Astrocyte of the spinal cord (primary cell): ENCODE results near the gene ZNF2.
A peak's percentile ranks its signal among the peaks of the same experiment; 100 is the strongest.

Experiments used
- DNase-seq: peaks from one replicate; pipeline ENCODE4 v3.0.0; 2011; ENCODE audit warnings: low read depth, low spot score
- H3K4me3 ChIP-seq: 2 replicates; pipeline ENCODE4 v1.5.1; 2011; ENCODE audit warnings: low read depth, mild to moderate bottlenecking, low read length, moderate library complexity
- CTCF ChIP-seq: IDR thresholded peaks from 2 replicates; pipeline ENCODE4 v1.5.1; 2012; ENCODE audit warnings: low read depth, mild to moderate bottlenecking, low read length, inconsistent platforms
- in situ Hi-C: cut with HindIII; loops from 2 replicates; pipeline ENCODE4 v1.10.0; 2017; ENCODE audit warnings: low sequenced_read_pairs

Gene ZNF2

DNA sequence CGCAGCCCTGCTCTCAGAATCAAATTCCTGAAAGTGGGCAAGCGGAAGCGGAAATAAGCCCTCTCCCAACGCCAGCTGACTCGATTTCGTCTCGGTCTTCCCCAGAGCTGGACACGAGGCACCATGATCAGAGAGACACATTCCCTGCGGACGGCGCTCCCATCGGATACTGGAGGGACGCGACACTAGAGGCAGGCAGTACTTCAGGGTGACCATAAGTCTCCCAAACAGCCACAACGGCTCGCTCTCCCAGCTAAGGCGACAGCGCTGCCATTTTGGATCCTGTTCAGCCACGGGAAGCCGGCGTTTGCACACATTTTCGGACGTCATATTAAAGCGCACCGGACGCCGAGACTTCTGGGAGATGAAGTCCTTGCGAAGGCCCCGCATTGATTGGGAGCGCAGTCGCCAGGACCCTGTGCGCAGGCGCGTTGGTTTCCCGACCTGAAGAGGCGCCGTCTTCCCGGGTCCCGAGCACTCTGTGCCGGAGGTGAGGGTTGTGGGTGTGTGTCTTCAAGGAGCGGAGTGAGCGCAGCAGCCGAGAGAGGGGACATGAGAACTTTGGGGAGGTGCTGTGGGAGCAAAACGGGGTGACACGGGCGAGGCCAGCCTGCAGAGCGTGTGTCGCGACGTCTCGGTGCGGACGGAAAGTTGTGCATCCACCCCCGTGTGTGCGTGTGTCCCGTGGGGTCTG, at the start of gene ZNF2:
Gene ZNF2 (plus strand): TSS at position 439 of the 694 bp plus-strand sequence. CDS start 10,418 bp downstream, outside the sequence.
- DNase-seq: peak; percentile 98
- no peak for TF ChIP-seq CTCF
- in situ Hi-C loops: no loop called here
- H3K4me3 ChIP-seq: peak within 1 kb of the TSS; percentile 89

GRCh38 chr2:95121093-95121406, 44.6 kb upstream of the ZNF2 start:
- TF ChIP-seq CTCF: no peak
- H3K4me3 ChIP-seq: peak overlapping the region; percentile 99
- no peak for DNase-seq
- in situ Hi-C loops: no loop called here

DNA sequence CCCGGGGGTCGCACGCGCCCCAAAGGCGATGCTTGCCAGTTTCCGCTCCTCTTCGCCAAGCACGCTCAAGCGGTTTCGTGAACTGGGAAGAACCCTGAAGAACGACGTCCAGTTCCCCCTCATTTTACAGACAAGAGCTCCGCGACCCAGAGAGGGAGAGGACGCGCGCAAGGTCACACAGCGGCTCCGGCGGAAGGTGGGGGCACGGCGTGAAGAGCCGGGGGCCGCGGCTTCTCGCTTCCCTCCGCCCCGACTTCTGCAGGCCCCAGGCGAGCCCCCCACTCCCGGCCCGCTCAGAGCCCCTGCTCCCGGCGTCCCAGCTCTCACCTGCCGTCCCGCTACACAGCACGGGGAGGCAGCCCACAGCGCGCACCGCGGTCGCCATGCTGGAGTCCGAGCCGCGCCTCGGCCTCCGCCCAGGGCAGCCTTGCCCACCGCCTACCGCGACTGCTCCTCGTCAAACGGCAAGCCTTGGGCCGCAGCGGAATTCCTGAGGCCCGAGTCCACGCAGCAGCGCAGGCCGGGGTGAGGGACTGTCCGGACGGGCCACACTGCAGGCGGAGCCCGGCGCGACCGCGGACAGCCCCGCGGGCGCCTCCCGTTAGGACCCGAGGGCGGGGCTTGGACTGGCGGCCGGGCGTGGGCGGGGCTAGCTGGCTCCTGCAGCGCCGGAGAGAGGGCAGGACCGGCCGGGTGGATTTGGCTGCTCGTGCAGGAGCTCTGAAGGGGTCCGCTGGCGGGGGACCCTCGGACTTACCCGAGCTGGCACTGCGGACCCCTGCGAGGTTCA, 44.0 kb upstream of the ZNF2 start, which contains the start of gene MRPS5:
Gene MRPS5 (minus strand): TSS at position 402 of the 790 bp plus-strand sequence. CDS start 17 bp downstream, at position 385.
- DNase-seq: peak; percentile 74
- in situ Hi-C loops: no loop called here
- H3K4me3 ChIP-seq: peak within 1 kb of the TSS; percentile 99
- TF ChIP-seq CTCF: peak; percentile 13

DNA sequence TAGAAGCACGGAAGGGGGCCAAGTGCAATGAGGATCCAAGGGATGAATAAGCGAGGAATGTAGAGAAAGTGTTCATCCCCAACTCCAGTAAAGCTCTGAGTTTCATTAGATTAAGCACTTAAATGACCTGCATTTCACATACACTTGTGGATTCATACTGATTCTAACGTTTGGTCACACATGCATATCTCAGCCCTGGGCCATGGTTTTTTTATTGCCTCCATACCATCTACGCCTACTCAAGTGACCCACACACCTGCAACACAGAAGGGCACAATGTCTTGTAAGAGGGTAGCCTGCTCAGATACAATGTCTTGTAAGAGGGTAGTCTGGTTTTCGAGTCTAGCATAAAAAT, 43.4 kb upstream of the ZNF2 start:
- TF ChIP-seq CTCF: no peak
- DNase-seq: no peak
- peak overlapping the region; percentile 99 for H3K4me3 ChIP-seq
- in situ Hi-C loops: no loop called here

- H3K4me3 ChIP-seq: no peak overlapping the region
- in situ Hi-C loops: no loop called here
- no peak for TF ChIP-seq CTCF
- no peak for DNase-seq
These were observed 26.9 kb upstream of the ZNF2 start for GRCh38 chr2:95138702-95139101.

- TF ChIP-seq CTCF: no peak
- in situ Hi-C loops: no loop called here
- no peak overlapping the region for H3K4me3 ChIP-seq
- no peak for DNase-seq
These were observed 21.8 kb upstream of the ZNF2 start for GRCh38 chr2:95143838-95144237.
